SH-SY5Y (cell line): ENCODE data around the gene DSCAM.

Experiments used
- GATA2 ChIP-seq: IDR thresholded peaks from 2 replicates; pipeline ENCODE4 v1.6.1; 2011; ENCODE audit warnings: mild to moderate bottlenecking, low read depth, low read length
- GATA3 ChIP-seq: IDR thresholded peaks from 2 replicates; pipeline ENCODE4 v1.6.1; 2011; ENCODE audit warnings: low read depth, mild to moderate bottlenecking, low read length, moderate library complexity

- TF ChIP-seq GATA2 (no peak), GATA3 (no peak)
Observed at GRCh38 chr21:40020651-40021050, 826.3 kb downstream of the DSCAM start.
